Measurements from ENCODE around the gene PDGFD.

The PDGFD gene

DNA sequence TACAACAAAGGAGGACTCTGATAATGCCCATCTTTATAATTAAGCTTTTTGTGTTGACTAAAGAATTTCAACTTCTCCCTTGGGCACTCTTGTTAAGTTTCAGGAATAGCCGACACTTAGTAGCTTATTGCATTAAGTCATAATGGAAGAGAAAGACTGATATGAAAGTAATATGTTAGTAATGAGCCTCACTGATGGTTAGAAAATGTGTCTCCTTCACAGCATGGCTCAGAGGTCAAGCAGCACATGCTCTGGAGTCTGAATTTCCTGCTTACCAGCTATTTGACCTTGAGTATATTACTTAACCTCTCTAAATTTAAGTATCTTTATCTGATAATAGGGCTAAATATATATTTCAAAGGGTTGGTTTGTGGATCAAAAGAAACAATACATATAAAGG, 39.0 kb downstream of the PDGFD start:
- no peak for DNase-seq
- H3K27me3 Mint-ChIP-seq, result no peaks in the 10 kb centered on the region
- no peaks in the 10 kb centered on the region for H3K4me1 Mint-ChIP-seq (ENCODE audit: low read depth)
- H3K9me3 Mint-ChIP-seq, result no peaks in the 10 kb centered on the region
- H3K36me3 Mint-ChIP-seq (ENCODE audit: low read depth), result no peaks in the 10 kb centered on the region
- H3K27ac Mint-ChIP-seq, result no peak overlapping the region
- H3K4me3 Mint-ChIP-seq, result no peak overlapping the region

DNA sequence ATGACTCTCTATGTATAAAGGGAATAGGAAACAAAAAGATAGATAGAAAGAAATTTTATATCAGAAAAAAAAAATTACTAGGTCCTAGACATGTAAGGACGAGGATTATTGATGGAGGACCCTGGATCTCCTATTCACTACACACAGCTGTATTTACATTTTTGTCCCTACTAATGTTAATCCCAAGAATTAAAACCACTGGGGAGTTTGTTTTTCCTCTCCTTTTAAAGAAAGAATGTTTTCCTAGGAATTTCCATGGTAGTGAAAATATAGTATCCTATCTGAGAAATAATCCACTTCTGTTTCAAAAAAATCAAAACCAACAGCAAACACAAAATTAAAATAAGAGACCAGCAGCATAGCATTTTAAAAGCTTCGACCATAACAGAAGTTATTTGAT, 41.1 kb downstream of the PDGFD start:
- Mint-ChIP-seq H3K4me1 (ENCODE audit: low read depth) (no peaks in the 10 kb centered on the region), H3K9me3 (no peaks in the 10 kb centered on the region), H3K36me3 (ENCODE audit: low read depth) (no peaks in the 10 kb centered on the region), H3K27me3 (no peaks in the 10 kb centered on the region), H3K4me3 (no peak overlapping the region), H3K27ac (no peak overlapping the region)
- DNase-seq, result no peak

DNA sequence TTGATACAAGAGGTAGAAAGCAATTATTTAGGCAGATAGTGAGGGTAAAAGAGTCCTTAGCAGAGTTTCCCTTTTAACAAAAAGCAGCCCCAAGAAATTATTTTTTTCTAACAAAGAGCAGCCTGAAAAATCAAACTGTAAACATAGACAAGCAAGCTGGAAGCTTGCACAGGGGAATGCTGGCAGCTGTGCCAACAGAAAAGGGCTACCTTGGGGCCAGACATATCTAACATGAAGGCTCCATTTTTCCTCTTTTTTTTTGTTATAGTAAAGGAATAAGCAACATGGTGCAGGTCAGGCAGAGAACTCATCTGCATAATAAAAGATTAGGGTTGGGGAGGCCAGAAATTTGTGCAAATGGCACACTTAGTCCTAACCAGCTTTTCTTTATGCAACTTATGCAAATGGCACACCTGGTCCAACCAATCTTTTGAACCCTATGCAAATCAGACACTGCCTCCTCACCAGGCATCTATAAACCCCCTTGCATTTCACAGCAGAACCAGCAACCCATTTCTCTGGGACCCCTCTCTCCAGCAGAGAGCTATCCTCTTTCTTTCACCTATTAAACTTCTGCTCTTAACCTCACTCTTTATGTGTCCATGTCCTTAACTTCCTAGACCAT, 41.8 kb downstream of the PDGFD start:
- Mint-ChIP-seq H3K4me1 (ENCODE audit: low read depth) (no peaks in the 10 kb centered on the region), H3K4me3 (no peak overlapping the region), H3K36me3 (ENCODE audit: low read depth) (no peaks in the 10 kb centered on the region), H3K27ac (no peak overlapping the region), H3K9me3 (no peaks in the 10 kb centered on the region), H3K27me3 (no peaks in the 10 kb centered on the region)
- no peak for DNase-seq

DNA sequence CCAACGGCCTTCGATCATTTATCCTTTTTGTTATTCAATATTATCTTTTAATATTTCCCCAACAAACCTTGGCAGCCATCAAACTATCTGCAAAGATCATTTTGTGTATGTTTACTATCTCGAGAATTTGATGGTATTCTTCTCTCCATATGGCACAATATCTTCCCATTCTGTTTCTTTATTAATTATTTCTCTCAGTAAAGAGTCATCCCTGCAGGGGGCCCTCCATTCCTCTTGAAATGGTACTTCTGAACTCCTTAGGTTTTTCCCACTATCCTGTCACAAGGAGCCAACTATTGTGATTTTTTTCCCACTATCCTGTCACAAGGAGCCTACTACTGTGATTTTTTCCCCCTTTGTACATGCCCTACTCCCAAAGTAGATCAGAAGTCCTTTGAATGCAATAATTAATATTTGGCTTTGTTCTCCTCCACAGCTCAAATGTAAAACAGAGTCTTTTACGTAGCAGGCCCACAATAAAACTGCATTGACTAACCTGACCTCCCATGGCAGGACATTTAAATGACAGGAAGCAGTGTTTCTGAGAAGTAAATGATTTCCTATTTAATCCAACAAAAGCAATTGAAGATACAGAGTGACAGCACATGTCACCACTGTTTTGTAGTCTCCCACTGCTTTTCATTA, 43.3 kb downstream of the PDGFD start:
- DNase-seq, result no peak
- H3K36me3 Mint-ChIP-seq (ENCODE audit: low read depth), result no peaks in the 10 kb centered on the region
- no peak overlapping the region for H3K27ac Mint-ChIP-seq
- H3K27me3 Mint-ChIP-seq, result no peaks in the 10 kb centered on the region
- no peaks in the 10 kb centered on the region for H3K9me3 Mint-ChIP-seq
- no peaks in the 10 kb centered on the region for H3K4me1 Mint-ChIP-seq (ENCODE audit: low read depth)
- H3K4me3 Mint-ChIP-seq, result no peak overlapping the region

DNA sequence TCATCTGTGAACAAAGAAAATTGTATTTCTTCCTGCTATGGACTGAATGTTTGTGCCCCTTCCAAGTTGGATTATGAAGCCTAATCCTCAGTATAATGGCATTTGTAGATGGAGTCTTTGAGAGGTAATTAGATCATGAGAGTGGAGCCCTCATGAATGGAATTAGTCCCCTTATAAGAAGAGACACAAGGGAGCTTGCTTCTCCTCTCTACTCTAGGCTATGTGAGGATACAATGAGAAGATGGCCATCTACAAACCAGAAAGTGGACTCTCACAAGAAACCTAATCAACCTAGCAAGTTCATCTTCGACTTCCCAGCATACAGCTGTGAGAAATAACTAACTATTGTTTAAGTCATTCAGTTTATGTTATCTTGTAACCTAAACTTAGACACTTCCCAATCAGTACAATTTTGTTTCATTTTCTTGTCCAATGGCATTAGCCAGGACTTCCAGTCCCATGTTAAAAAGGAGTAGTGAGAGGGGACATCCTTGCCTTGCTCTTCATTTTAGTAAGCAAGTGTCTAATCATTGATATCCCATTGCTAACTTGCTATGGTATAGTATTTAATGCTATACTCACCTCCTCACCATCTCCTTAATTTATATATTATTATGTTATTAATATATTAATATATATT, 45.7 kb downstream of the PDGFD start:
- H3K27ac Mint-ChIP-seq, result no peak overlapping the region
- H3K4me3 Mint-ChIP-seq, result no peak overlapping the region
- H3K36me3 Mint-ChIP-seq (ENCODE audit: low read depth), result no peaks in the 10 kb centered on the region
- no peaks in the 10 kb centered on the region for H3K4me1 Mint-ChIP-seq (ENCODE audit: low read depth)
- no peaks in the 10 kb centered on the region for H3K27me3 Mint-ChIP-seq
- DNase-seq, result no peak
- H3K9me3 Mint-ChIP-seq, result peaks cover 3% of the 10 kb centered on the region

DNA sequence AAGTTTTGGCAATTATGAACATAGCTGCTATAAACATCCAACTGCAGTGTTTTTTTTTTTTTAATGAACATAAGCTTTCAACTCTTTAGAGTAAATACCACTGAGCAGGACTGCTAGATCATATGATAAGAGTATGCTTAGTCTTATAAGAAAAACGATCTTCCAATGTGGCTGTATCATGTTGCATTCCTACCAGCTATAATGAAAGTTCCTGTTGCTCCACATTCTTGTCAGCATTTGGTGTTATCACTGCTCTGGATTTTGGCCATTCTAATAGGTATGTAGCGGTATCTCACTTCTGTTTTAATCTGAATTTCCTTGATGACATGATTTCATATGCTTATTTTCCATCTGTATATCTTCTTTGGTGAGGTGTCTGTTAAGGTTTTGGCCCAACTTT, 50.4 kb downstream of the PDGFD start:
- no peak overlapping the region for H3K4me3 Mint-ChIP-seq
- H3K36me3 Mint-ChIP-seq (ENCODE audit: low read depth), result no peaks in the 10 kb centered on the region
- no peak for DNase-seq
- H3K27ac Mint-ChIP-seq, result no peak overlapping the region
- peaks cover 3% of the 10 kb centered on the region for H3K9me3 Mint-ChIP-seq
- no peaks in the 10 kb centered on the region for H3K27me3 Mint-ChIP-seq
- no peaks in the 10 kb centered on the region for H3K4me1 Mint-ChIP-seq (ENCODE audit: low read depth)

DNA sequence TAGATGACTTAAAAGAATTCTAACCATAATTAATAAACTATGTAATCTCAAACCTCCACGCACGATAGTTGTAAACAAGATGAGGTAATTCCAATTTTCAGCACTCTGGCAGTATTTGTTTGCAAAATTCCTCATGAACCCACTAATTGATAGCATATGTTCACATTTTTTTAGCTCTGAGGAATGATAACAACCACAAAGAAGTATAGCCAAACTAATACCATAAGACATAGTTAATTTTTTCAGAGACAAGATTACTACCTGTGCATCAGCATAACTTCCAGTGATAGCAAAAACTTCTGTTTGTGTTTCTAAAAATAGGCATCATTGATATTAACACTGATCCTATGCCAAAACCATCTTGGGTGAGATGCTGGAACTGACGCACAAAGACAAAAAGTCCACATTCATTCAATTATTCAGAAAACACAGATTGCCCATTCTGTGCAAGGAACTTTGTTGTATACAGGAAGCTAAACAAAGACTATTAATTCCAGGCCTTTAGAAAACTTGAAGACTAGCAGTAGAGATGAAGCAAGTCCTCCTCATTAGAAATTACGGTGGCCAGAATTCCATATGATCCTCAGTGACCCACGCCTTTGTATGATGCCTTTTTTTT, 57.7 kb downstream of the PDGFD start:
- H3K36me3 Mint-ChIP-seq (ENCODE audit: low read depth), result no peaks in the 10 kb centered on the region
- H3K9me3 Mint-ChIP-seq, result no peaks in the 10 kb centered on the region
- no peak overlapping the region for H3K27ac Mint-ChIP-seq
- H3K4me1 Mint-ChIP-seq (ENCODE audit: low read depth), result no peaks in the 10 kb centered on the region
- no peak overlapping the region for H3K4me3 Mint-ChIP-seq
- no peaks in the 10 kb centered on the region for H3K27me3 Mint-ChIP-seq
- no peak for DNase-seq

DNA sequence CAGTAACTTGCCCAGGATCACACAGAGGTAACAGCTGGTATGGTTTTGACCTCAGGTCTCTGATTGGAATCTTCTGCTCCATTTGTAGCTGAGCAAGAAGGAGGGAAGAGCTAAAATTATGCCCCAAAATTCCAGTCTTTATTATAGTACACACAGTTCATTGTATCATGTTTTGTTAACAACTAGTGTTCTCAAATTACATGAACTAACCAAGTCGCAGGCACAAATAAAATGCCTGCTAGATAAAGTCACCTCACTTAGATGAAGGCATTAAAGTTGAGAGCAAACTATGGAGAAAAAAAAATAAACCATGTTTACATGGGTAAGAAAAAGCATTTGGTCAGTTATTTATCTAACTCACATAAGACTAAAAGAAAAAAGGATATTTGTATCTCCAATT, 58.8 kb downstream of the PDGFD start:
- Mint-ChIP-seq H3K9me3 (no peaks in the 10 kb centered on the region), H3K4me3 (no peak overlapping the region), H3K36me3 (ENCODE audit: low read depth) (no peaks in the 10 kb centered on the region), H3K27ac (no peak overlapping the region), H3K4me1 (ENCODE audit: low read depth) (no peaks in the 10 kb centered on the region), H3K27me3 (no peaks in the 10 kb centered on the region)
- DNase-seq, result no peak

DNA sequence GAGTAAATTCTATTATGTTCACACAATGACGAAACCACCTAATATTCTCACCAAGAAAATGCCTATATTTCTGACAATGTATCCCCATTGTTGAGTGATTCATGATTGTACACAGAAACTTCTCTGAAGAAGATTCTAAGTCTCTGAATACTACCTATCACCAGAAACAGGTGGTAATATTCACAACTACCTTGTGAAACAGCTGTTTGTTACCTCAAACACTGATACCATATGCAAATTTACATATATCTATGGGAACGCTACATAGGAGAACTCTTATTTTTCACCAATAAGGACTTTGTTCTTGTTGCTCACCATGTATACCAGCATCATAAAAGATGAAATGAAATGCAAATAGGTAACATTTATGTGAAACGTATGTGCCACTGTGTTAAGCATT, 59.3 kb downstream of the PDGFD start:
- no peaks in the 10 kb centered on the region for H3K27me3 Mint-ChIP-seq
- no peaks in the 10 kb centered on the region for H3K36me3 Mint-ChIP-seq (ENCODE audit: low read depth)
- no peaks in the 10 kb centered on the region for H3K9me3 Mint-ChIP-seq
- H3K27ac Mint-ChIP-seq, result no peak overlapping the region
- no peak for DNase-seq
- no peaks in the 10 kb centered on the region for H3K4me1 Mint-ChIP-seq (ENCODE audit: low read depth)
- no peak overlapping the region for H3K4me3 Mint-ChIP-seq

DNA sequence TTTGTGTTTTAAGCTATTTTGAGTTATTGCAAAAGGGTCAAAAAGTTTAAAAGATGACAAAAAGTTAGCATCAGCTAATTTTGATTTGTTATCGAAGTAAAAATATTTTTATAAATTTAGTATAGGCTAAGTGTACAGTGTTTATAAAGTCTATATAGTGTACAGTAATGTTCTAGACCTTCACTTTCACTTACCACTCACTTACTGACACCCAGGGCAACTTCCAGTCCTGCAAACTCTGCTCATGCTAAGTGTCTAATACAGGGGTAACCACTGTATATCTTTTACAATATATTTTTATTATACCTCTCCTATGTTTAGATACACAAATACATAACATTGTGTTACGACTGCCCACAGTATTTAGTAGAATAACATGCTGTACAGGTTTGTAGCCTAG, 59.7 kb downstream of the PDGFD start:
- Mint-ChIP-seq H3K27me3 (no peaks in the 10 kb centered on the region), H3K27ac (no peak overlapping the region), H3K4me1 (ENCODE audit: low read depth) (no peaks in the 10 kb centered on the region), H3K4me3 (no peak overlapping the region), H3K9me3 (no peaks in the 10 kb centered on the region), H3K36me3 (ENCODE audit: low read depth) (no peaks in the 10 kb centered on the region)
- no peak for DNase-seq

DNA sequence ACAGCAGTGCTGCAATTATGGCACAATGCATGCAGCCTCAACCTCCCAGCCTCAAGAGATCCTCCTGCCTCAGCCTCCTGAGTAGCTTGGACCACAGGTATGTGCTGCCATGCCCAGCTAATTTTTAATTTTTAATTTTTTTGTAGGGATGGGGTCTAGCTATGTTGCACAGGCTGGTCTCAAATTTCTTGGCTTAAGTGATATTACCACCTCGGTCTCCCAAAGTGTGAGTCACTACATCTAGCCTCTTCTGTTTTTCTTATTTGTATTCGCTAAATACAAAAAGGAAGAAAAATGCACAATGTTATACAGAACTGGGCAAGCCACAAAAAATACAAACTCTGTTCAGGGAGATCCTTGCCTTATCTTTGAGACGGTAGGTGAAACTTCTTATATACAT, 65.4 kb downstream of the PDGFD start:
- Mint-ChIP-seq H3K27me3 (no peaks in the 10 kb centered on the region), H3K9me3 (no peaks in the 10 kb centered on the region), H3K36me3 (ENCODE audit: low read depth) (no peaks in the 10 kb centered on the region), H3K27ac (no peak overlapping the region), H3K4me3 (no peak overlapping the region), H3K4me1 (ENCODE audit: low read depth) (no peaks in the 10 kb centered on the region)
- no peak for DNase-seq

DNA sequence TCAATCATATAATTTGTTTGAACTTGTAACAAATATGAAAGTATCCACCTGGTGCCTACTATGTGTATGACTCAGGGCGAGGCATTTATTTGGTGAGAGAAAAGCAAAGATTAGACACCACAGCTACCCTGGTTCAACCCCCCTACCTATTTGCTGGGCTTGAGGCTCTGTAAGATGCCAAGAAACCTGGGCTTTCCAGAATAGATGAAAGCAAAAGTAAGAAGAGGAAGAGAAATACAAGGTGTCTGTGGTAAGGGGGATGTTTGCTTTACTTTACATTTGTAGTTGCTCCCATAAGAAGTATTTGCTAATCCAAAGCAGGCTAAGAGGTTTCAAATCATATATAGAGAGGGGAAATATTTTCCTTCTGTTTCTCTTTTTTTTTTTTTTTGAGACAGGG, 65.8 kb downstream of the PDGFD start:
- no peak for DNase-seq
- Mint-ChIP-seq H3K9me3 (no peaks in the 10 kb centered on the region), H3K36me3 (ENCODE audit: low read depth) (no peaks in the 10 kb centered on the region), H3K4me1 (ENCODE audit: low read depth) (no peaks in the 10 kb centered on the region), H3K27me3 (no peaks in the 10 kb centered on the region), H3K27ac (no peak overlapping the region), H3K4me3 (no peak overlapping the region)

DNA sequence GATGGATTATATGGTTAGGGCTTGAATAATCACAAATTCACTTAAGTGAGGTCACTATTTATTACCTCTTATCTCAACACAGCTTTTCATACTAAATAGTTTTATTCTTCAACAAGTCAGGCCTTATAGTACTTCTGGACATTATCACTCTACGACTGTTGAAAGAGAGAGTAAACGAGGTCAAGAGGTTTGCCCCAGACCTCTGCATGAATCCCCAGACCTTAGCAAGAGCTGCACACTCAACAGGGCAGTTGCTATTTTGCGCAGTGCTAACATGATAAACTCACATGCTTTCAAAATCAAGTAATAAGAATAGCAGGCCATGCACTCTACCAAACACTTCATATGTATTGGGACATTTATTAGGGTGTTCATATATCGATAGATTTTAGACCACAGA, 67.0 kb downstream of the PDGFD start:
- Mint-ChIP-seq H3K36me3 (ENCODE audit: low read depth) (no peaks in the 10 kb centered on the region), H3K27me3 (no peaks in the 10 kb centered on the region), H3K27ac (no peak overlapping the region), H3K4me1 (ENCODE audit: low read depth) (no peaks in the 10 kb centered on the region), H3K4me3 (no peak overlapping the region), H3K9me3 (no peaks in the 10 kb centered on the region)
- no peak for DNase-seq

DNA sequence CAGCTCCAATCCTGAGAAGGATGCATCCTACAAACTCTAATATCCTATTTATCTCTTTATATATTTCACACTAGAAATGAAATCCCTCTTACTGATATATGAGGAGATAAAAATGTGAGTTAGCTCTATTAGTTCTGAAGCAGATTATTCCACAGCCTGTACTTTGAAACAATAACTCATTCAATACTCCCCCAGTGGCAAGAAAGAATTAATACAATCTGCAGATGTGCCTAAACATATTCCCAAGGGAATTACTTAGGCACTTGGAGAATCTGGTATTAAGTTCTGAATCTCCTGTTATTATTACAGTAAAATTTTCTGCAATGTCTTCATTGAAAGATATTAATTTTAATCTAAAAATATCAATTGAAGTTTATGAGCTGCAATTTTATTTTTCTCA, 68.2 kb downstream of the PDGFD start:
- Mint-ChIP-seq H3K4me1 (ENCODE audit: low read depth) (no peaks in the 10 kb centered on the region), H3K27me3 (no peaks in the 10 kb centered on the region), H3K36me3 (ENCODE audit: low read depth) (no peaks in the 10 kb centered on the region), H3K27ac (no peak overlapping the region), H3K4me3 (no peak overlapping the region), H3K9me3 (no peaks in the 10 kb centered on the region)
- no peak for DNase-seq

DNA sequence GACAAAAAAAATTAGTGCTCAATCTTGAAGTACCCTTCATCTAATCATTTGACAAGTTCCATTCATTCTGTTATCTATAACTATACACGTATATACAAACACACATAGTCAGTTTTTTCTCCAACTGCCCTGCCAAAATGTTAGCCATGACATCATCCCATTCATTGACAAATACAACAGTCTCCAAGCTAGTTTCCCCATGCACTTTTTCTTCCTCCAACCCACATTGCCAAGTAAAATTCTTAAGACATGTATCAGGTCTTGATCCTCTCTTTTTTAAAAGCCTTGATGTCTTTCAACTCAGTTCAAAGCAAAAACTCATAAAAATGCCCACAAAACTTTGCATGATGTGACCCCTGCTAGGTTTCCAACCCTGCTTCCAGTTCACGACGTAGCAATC, 69.4 kb downstream of the PDGFD start:
- DNase-seq, result no peak
- Mint-ChIP-seq H3K27ac (no peak overlapping the region), H3K9me3 (no peaks in the 10 kb centered on the region), H3K36me3 (ENCODE audit: low read depth) (no peaks in the 10 kb centered on the region), H3K27me3 (no peaks in the 10 kb centered on the region), H3K4me3 (no peak overlapping the region), H3K4me1 (ENCODE audit: low read depth) (no peaks in the 10 kb centered on the region)

Measured in activated T-cell treated with anti-CD3 and anti-CD28 coated beads, Interleukin-2, amount 50 U/mL, for 24 hours (primary cell).